Gastrocnemius medialis (tissue), 4 donors: ENCODE results near the gene PYM1. TPM values are rescaled to one million over a fixed set of nuclear protein-coding genes. Genes with fewer than 3 reads are reported as not detected.
"Not testable (repeated sequence)": the region's sequence is repeated elsewhere in the genome, so short reads cannot be mapped to it uniquely, and the experiment has no call there.

Experiments used
- ATAC-seq, 2 donors: fragments of 150-250 bp; one replicate each; pipeline ENCODE4 v1.9.1; 2016
- DNase-seq, 2 donors: peaks; one replicate each; pipeline ENCODE4 v3.0.0-alpha.2; 2019
- H3K27ac ChIP-seq, 4 donors: fragments of 200-600 bp; sonication (generic); 1 replicate in 1 of 4; 2 replicates in 3 of 4; pipeline ENCODE4 v1.5.1; 2016 to 2018; ENCODE audit warnings: mild to moderate bottlenecking in 2 of 4, moderate library complexity in 1 of 4
- H3K27me3 ChIP-seq, 3 donors: fragments of 200-600 bp; sonication (generic) in 2 of 3; 1 replicate in 1 of 3; 2 replicates in 2 of 3; pipeline versions ENCODE4 v1.5.1 to v1.6.0; 2016 to 2019; ENCODE audit warnings: mild to moderate bottlenecking in 1 of 3, moderate library complexity in 1 of 3
- H3K36me3 ChIP-seq, 2 donors: fragments of 200-600 bp; sonication (generic) in 1 of 2; one replicate each; pipeline ENCODE4 v1.5.1; 2017 to 2018
- H3K4me1 ChIP-seq, 2 donors: fragments of 200-600 bp; sonication (generic) in 1 of 2; one replicate each; pipeline ENCODE4 v1.5.1; 2016 to 2017; ENCODE audit warnings: mild to moderate bottlenecking in 2 of 2
- H3K4me3 ChIP-seq, 4 donors: fragments of 200-600 bp; sonication (generic) in 3 of 4; 1 replicate in 1 of 4; 2 replicates in 3 of 4; pipeline ENCODE4 v1.5.1; 2016 to 2019; ENCODE audit warnings: mild to moderate bottlenecking in 2 of 4
- H3K9me3 ChIP-seq, 3 donors: fragments of 200-600 bp; sonication (generic) in 2 of 3; 1 replicate in 1 of 3; 2 replicates in 2 of 3; pipeline ENCODE4 v1.5.1; 2016 to 2019
- CTCF ChIP-seq, 5 experiments: fragments of 450-650 bp in 3 of 5; fragments of 200-600 bp in 2 of 5; sonication (generic) in 2 of 5; IDR thresholded peaks in 4 of 5; conservative IDR thresholded peaks in 1 of 5; 1 replicate in 4 of 5; 2 replicates in 1 of 5; pipeline ENCODE4 v1.5.1; 2016 to 2019; ENCODE audit warnings: antibody characterized with exemption in 5 of 5, mild to moderate bottlenecking in 3 of 5, moderate library complexity in 3 of 5
- POLR2A ChIP-seq, 2 donors: fragments of 450-650 bp; IDR thresholded peaks; one replicate each; pipeline ENCODE4 v1.6.1; 2017; ENCODE audit warnings: antibody characterized with exemption in 2 of 2, mild to moderate bottlenecking in 2 of 2, moderate library complexity in 2 of 2
- in situ Hi-C, 4 donors: fragments of 200-750 bp; cut with MboI; loops; one replicate each; pipeline versions ENCODE4 v1.15.0 to v1.8.0; 2017; ENCODE audit warnings: low sequenced_read_pairs in 4 of 4
- intact Hi-C: fragments of 100-400 bp; cut with DNase I; formaldehyde crosslinking; loops from one replicate; pipeline ENCODE4 v1.15.1; 2023; ENCODE audit warnings: low total_unique reads
- total RNA-seq, 4 donors: library from RNA; depleted of rRNA; stranded (reverse); fragments of >200 nt; gene quantifications; one replicate each; pipeline versions ENCODE4 v1.1.0 to v1.2.3, GENCODE V29; 2016

The PYM1 gene
- total RNA-seq, 4 donors from 2014 or later = 12.8 to 24.5 (median 15.9) TPM

GRCh38 chr12:55865327-55865726, 62.4 kb downstream of the PYM1 start:
- intact Hi-C loops (no loop called here), in situ Hi-C loops (no loop called here)
- H3K27ac ChIP-seq = no peak overlapping the region
- ATAC-seq (no peak), DNase-seq (no peak)
- no peaks in the 10 kb centered on the region for H3K27me3 ChIP-seq
- H3K9me3 ChIP-seq = no peaks in the 10 kb centered on the region
- no peak for TF ChIP-seq POLR2A (IDR thresholded peaks at IDR 0.05)
- no peak for TF ChIP-seq CTCF (IDR thresholded peaks at IDR 0.05 in 4 of 5, conservative IDR thresholded peaks at IDR 0.05 in 1 of 5)
- H3K36me3 ChIP-seq = no peaks in the 10 kb centered on the region
- H3K4me1 ChIP-seq = no peaks in the 10 kb centered on the region
- H3K4me3 ChIP-seq = no peak overlapping the region

- H3K27me3 ChIP-seq, in situ Hi-C loops, H3K4me1 ChIP-seq, H3K36me3 ChIP-seq, H3K9me3 ChIP-seq, ATAC-seq, intact Hi-C loops, H3K27ac ChIP-seq, DNase-seq, H3K4me3 ChIP-seq: not testable (repeated sequence)
These were observed 64.8 kb downstream of the PYM1 start for GRCh38 chr12:55862931-55863330.

GRCh38 chr12:55862286-55862685, 65.4 kb downstream of the PYM1 start:
- intact Hi-C loops (no loop called here), in situ Hi-C loops (no loop called here)
- no peaks in the 10 kb centered on the region for H3K27me3 ChIP-seq
- ATAC-seq (no peak), DNase-seq (no peak)
- H3K9me3 ChIP-seq = no peaks in the 10 kb centered on the region
- TF ChIP-seq CTCF (IDR thresholded peaks at IDR 0.05 in 4 of 5, conservative IDR thresholded peaks at IDR 0.05 in 1 of 5) (no peak), POLR2A (IDR thresholded peaks at IDR 0.05) (no peak)
- H3K36me3 ChIP-seq = no peaks in the 10 kb centered on the region
- no peak overlapping the region for H3K4me3 ChIP-seq
- no peak overlapping the region for H3K27ac ChIP-seq
- H3K4me1 ChIP-seq = no peaks in the 10 kb centered on the region

- ATAC-seq = no peak
- in situ Hi-C loops = no loop called here
These were observed 65.8 kb downstream of the PYM1 start for GRCh38 chr12:55861871-55862270.

GRCh38 chr12:55861396-55861795, 66.3 kb downstream of the PYM1 start:
- no peak overlapping the region for H3K27ac ChIP-seq

More at GRCh38 chr12:55861871-55862270, 65.8 kb downstream of the PYM1 start:
- intact Hi-C loops = no loop called here
- TF ChIP-seq CTCF (IDR thresholded peaks at IDR 0.05 in 4 of 5, conservative IDR thresholded peaks at IDR 0.05 in 1 of 5) (no peak), POLR2A (IDR thresholded peaks at IDR 0.05) (no peak)
- DNase-seq = no peak
- H3K9me3 ChIP-seq = no peaks in the 10 kb centered on the region
- no peak overlapping the region for H3K27ac ChIP-seq
- no peaks in the 10 kb centered on the region for H3K36me3 ChIP-seq
- no peaks in the 10 kb centered on the region for H3K27me3 ChIP-seq
- H3K4me1 ChIP-seq = no peaks in the 10 kb centered on the region
- no peak overlapping the region for H3K4me3 ChIP-seq

More at GRCh38 chr12:55861396-55861795, 66.3 kb downstream of the PYM1 start:
- intact Hi-C loops = no loop called here
- in situ Hi-C loops = no loop called here
- no peak for TF ChIP-seq POLR2A (IDR thresholded peaks at IDR 0.05)
- no peak for TF ChIP-seq CTCF (IDR thresholded peaks at IDR 0.05 in 4 of 5, conservative IDR thresholded peaks at IDR 0.05 in 1 of 5)
- ATAC-seq = no peak
- DNase-seq = no peak
- Histone ChIP-seq H3K4me1 (no peaks in the 10 kb centered on the region), H3K4me3 (no peak overlapping the region), H3K27me3 (no peaks in the 10 kb centered on the region), H3K36me3 (no peaks in the 10 kb centered on the region), H3K9me3 (no peaks in the 10 kb centered on the region)
